ENCODE data around the gene RASGRP4.

RASGRP4 gene

GRCh38 chr19:38445362-38445761, 19.3 kb upstream of the RASGRP4 start:
- DNase-seq (ENCODE audit: low read depth in 2 of 2) = no peak

GRCh38 chr19:38444026-38444425, 18.0 kb upstream of the RASGRP4 start:
- DNase-seq (ENCODE audit: low read depth in 2 of 2) = no peak

GRCh38 chr19:38443458-38443999, 17.5 kb upstream of the RASGRP4 start:
- DNase-seq (ENCODE audit: low read depth in 2 of 2) = no peak

GRCh38 chr19:38442736-38443135, 16.7 kb upstream of the RASGRP4 start:
- DNase-seq (ENCODE audit: low read depth in 2 of 2) = no peak

GRCh38 chr19:38441657-38442348, 15.8 kb upstream of the RASGRP4 start:
- no peak for DNase-seq (ENCODE audit: low read depth in 2 of 2)

- no peak for DNase-seq (ENCODE audit: low read depth in 2 of 2)
These were observed 14.6 kb upstream of the RASGRP4 start for GRCh38 chr19:38440592-38440991.

GRCh38 chr19:38437917-38438316, 11.9 kb upstream of the RASGRP4 start:
- no peak for DNase-seq (ENCODE audit: low read depth in 2 of 2)

- DNase-seq (ENCODE audit: low read depth in 2 of 2) = no peak
These were observed 11.3 kb upstream of the RASGRP4 start for GRCh38 chr19:38437295-38437694.

- DNase-seq (ENCODE audit: low read depth in 2 of 2) = no peak
These were observed 8.6 kb upstream of the RASGRP4 start for GRCh38 chr19:38434549-38435051.

GRCh38 chr19:38433268-38433733, 7.3 kb upstream of the RASGRP4 start, which contains the start of gene RYR1:
Gene RYR1, plus strand, starts transcription at chr19:38433691. Its CDS starts 139 bp downstream, at chr19:38433830.
- DNase-seq (ENCODE audit: low read depth in 2 of 2) = peak; percentile 49 to 51

- DNase-seq (ENCODE audit: low read depth in 2 of 2) = no peak
These were observed 4.9 kb upstream of the RASGRP4 start for GRCh38 chr19:38430931-38431330.

- DNase-seq (ENCODE audit: low read depth in 2 of 2) = no peak
These were observed 3.8 kb upstream of the RASGRP4 start for GRCh38 chr19:38429811-38430156.

GRCh38 chr19:38429055-38429810, 3.2 kb upstream of the RASGRP4 start:
- peak in 1 of 2 donors; percentile 37 for DNase-seq (ENCODE audit: low read depth in 2 of 2)

GRCh38 chr19:38427035-38427677, 1.1 kb upstream of the RASGRP4 start:
- DNase-seq (ENCODE audit: low read depth in 2 of 2) = peak; percentile 45 to 63

GRCh38 chr19:38425222-38425809, 703 bp downstream of the RASGRP4 start:
- no peak for DNase-seq (ENCODE audit: low read depth in 2 of 2)

GRCh38 chr19:38424272-38424671, 1.7 kb downstream of the RASGRP4 start:
- DNase-seq (ENCODE audit: low read depth in 2 of 2) = no peak

- no peak for DNase-seq (ENCODE audit: low read depth in 2 of 2)
These were observed 3.6 kb downstream of the RASGRP4 start for GRCh38 chr19:38422438-38422837.

GRCh38 chr19:38421856-38422255, 4.2 kb downstream of the RASGRP4 start:
- DNase-seq (ENCODE audit: low read depth in 2 of 2) = no peak

GRCh38 chr19:38420935-38421334, 5.1 kb downstream of the RASGRP4 start:
- DNase-seq (ENCODE audit: low read depth in 2 of 2) = no peak

GRCh38 chr19:38417544-38418506, 8.2 kb downstream of the RASGRP4 start:
- DNase-seq (ENCODE audit: low read depth in 2 of 2) = peak; percentile 48 to 61

GRCh38 chr19:38417146-38417543, 8.9 kb downstream of the RASGRP4 start:
- DNase-seq (ENCODE audit: low read depth in 2 of 2) = no peak

Data from stimulated activated CD4-positive, alpha-beta T cell treated with anti-CD3 and anti-CD28 coated beads, Interleukin-4, amount 100 ng/mL, for 48 hours (primary cell).